PC-3 (cell line): ENCODE measurements around the gene S100B. TPM values are rescaled to one million over a fixed set of nuclear protein-coding genes. Genes with fewer than 3 reads are reported as not detected.

Source experiments
- ATAC-seq: fragments of 200-7000 bp; cut with Tn5 transposase; 2 replicates; pipeline ENCODE4 v1.9.1; 2020; ENCODE audit warnings: mild to moderate bottlenecking, moderate library complexity
- BruUV-seq: library from RNA; stranded (reverse); fragments of 400-500 nt; replicated peaks from 2 replicates; lab custom pipeline; 2021; lab: Mats Ljungman, UMichigan
- CTCF ChIA-PET: fragments of 300-600 bp; sonication (Branson Sonifier 250); formaldehyde crosslinking; loops from one replicate; lab custom pipeline; 2022; ENCODE audit warnings: antibody characterized with exemption; lab: Charles Lee
- POLR2A ChIA-PET: fragments of 300-600 bp; sonication (Branson Sonifier 250); formaldehyde crosslinking; loops from one replicate; lab custom pipeline; 2022; ENCODE audit warnings: antibody characterized with exemption; ENCODE audit not compliant: unreplicated experiment; lab: Charles Lee
- DNase-seq: peaks from one replicate; pipeline ENCODE4 v3.0.0-alpha.2; 2015
- H2AFZ ChIP-seq: fragments of 300-600 bp; sonication (generic); 2 replicates; pipeline ENCODE4 v1.6.0; 2016; ENCODE audit warnings: antibody characterized with exemption, low read length
- H3F3A ChIP-seq: fragments of 300-600 bp; sonication (generic); one replicate; pipeline ENCODE4 v1.6.0; 2017; ENCODE audit warnings: antibody characterized with exemption, low read length, control low read depth, mild to moderate bottlenecking; ENCODE audit not compliant: unreplicated experiment
- H3K27ac ChIP-seq: fragments of 300-600 bp; sonication (generic); 2 replicates; pipeline ENCODE4 v1.5.1; 2016; ENCODE audit warnings: mild to moderate bottlenecking, low read length
- H3K27me3 ChIP-seq: fragments of 300-600 bp; sonication (generic); 2 replicates; pipeline ENCODE4 v1.6.1; 2016; ENCODE audit warnings: low read length, mixed read lengths
- H3K36me3 ChIP-seq: fragments of 300-600 bp; sonication (generic); 2 replicates; pipeline ENCODE4 v1.6.1; 2016; ENCODE audit warnings: low read depth, mixed run types, low read length, mixed read lengths
- H3K4me1 ChIP-seq: fragments of 300-600 bp; sonication (generic); 2 replicates; pipeline ENCODE4 v1.5.1; 2016; ENCODE audit warnings: low read length; ENCODE audit not compliant: insufficient read depth
- H3K4me2 ChIP-seq: fragments of 300-600 bp; sonication (generic); 2 replicates; pipeline ENCODE4 v1.6.0; 2016; ENCODE audit warnings: low read length
- H3K4me3 ChIP-seq: fragments of 300-600 bp; sonication (generic); 2 replicates; pipeline ENCODE4 v1.5.1; 2016; ENCODE audit warnings: mild to moderate bottlenecking, low read length, mixed read lengths
- H3K79me2 ChIP-seq: fragments of 300-600 bp; sonication (generic); 2 replicates; pipeline ENCODE4 v1.6.1; 2017; ENCODE audit warnings: low read length, mixed read lengths
- H3K9ac ChIP-seq: fragments of 300-600 bp; sonication (generic); 2 replicates; pipeline ENCODE4 v1.6.0; 2016; ENCODE audit warnings: mild to moderate bottlenecking, low read length
- H3K9me2 ChIP-seq: fragments of 300-600 bp; sonication (generic); replicated peaks from 2 replicates; pipeline ENCODE4 v1.6.1; 2016; ENCODE audit warnings: mixed run types, low read length, mixed read lengths
- H3K9me3 ChIP-seq: fragments of 300-600 bp; sonication (generic); 2 replicates; pipeline ENCODE4 v1.6.1; 2016; ENCODE audit warnings: low read length, mixed read lengths
- H4K20me1 ChIP-seq: fragments of 300-600 bp; sonication (generic); 2 replicates; pipeline ENCODE4 v1.6.1; 2016; ENCODE audit warnings: low read length, mixed read lengths
- EZH2 ChIP-seq: fragments of 300-600 bp; sonication (generic); IDR thresholded peaks from one replicate; pipeline ENCODE4 v1.6.1; 2017; ENCODE audit warnings: antibody characterized with exemption, mild to moderate bottlenecking, low read length; ENCODE audit not compliant: unreplicated experiment
- EZH2phosphoT487 ChIP-seq: fragments of 300-600 bp; sonication (generic); IDR thresholded peaks from 2 replicates; pipeline ENCODE4 v1.6.1; 2018; ENCODE audit warnings: mild to moderate bottlenecking, antibody characterized with exemption, low read length, borderline replicate concordance
- intact Hi-C: fragments of 100-400 bp; cut with micrococcal nuclease; formaldehyde crosslinking; loops from 2 replicates; pipeline ENCODE4 v1.9.0; 2023
- total RNA-seq: library from RNA; depleted of rRNA; stranded (reverse); fragments of >200 nt; gene quantifications from 2 replicates; pipeline ENCODE4 v1.2.3, GENCODE V29; 2014
- TF ChIP-seq, protein P1 (sequence below): fragments of 300-600 bp; sonication (generic); conservative IDR thresholded peaks from 2 replicates; pipeline ENCODE4 v1.5.1; 2017; ENCODE audit warnings: antibody characterized with exemption, low read depth, mild to moderate bottlenecking, low read length

S100B gene
- total RNA-seq, 1 experiment from 2014 or later, result not detected

GRCh38 chr21:46597031-46597430 is 7.9 kb downstream of the S100B start:
- DNase-seq, result no peak
- no peak for ATAC-seq
- H3K9ac ChIP-seq, result no peak overlapping the region
- POLR2A ChIA-PET, result no interaction called here
- no peaks in the 10 kb centered on the region for H3K36me3 ChIP-seq
- no peaks in the 10 kb centered on the region for H3F3A ChIP-seq
- CTCF ChIA-PET, result no interaction called here
- TF ChIP-seq EZH2, result no peak
- TF ChIP-seq EZH2phosphoT487, result no peak
- TF ChIP-seq, protein P1, sequence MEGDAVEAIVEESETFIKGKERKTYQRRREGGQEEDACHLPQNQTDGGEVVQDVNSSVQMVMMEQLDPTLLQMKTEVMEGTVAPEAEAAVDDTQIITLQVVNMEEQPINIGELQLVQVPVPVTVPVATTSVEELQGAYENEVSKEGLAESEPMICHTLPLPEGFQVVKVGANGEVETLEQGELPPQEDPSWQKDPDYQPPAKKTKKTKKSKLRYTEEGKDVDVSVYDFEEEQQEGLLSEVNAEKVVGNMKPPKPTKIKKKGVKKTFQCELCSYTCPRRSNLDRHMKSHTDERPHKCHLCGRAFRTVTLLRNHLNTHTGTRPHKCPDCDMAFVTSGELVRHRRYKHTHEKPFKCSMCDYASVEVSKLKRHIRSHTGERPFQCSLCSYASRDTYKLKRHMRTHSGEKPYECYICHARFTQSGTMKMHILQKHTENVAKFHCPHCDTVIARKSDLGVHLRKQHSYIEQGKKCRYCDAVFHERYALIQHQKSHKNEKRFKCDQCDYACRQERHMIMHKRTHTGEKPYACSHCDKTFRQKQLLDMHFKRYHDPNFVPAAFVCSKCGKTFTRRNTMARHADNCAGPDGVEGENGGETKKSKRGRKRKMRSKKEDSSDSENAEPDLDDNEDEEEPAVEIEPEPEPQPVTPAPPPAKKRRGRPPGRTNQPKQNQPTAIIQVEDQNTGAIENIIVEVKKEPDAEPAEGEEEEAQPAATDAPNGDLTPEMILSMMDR, result no peak
- intact Hi-C loops, result no loop called here
- no peaks in the 10 kb centered on the region for H3K79me2 ChIP-seq
- H3K9me2 ChIP-seq, result no peaks in the 10 kb centered on the region
- BruUV-seq, result no TSS peak
- H3K4me2 ChIP-seq, result no peak overlapping the region
- H2AFZ ChIP-seq, result no peak overlapping the region
- H3K4me1 ChIP-seq, result no peaks in the 10 kb centered on the region
- H4K20me1 ChIP-seq, result no peaks in the 10 kb centered on the region
- no peak overlapping the region for H3K4me3 ChIP-seq
- H3K27ac ChIP-seq, result no peak overlapping the region
- H3K27me3 ChIP-seq, result no peaks in the 10 kb centered on the region
- H3K9me3 ChIP-seq, result peaks cover 6% of the 10 kb centered on the region; the same call in 1 of the 2 replicates

- no peaks in the 10 kb centered on the region for H3K4me1 ChIP-seq
- H3K36me3 ChIP-seq, result no peaks in the 10 kb centered on the region
- no peak overlapping the region for H3K4me3 ChIP-seq
- peaks cover 6% of the 10 kb centered on the region; the same call in 1 of the 2 replicates for H3K9me3 ChIP-seq
- no peaks in the 10 kb centered on the region for H3K79me2 ChIP-seq
- BruUV-seq, result no TSS peak
- no peaks in the 10 kb centered on the region for H3K9me2 ChIP-seq
- no peak for TF ChIP-seq EZH2phosphoT487
- TF ChIP-seq EZH2, result no peak
- TF ChIP-seq, protein P1, result no peak
- CTCF ChIA-PET, result no interaction called here
- no peaks in the 10 kb centered on the region for H3F3A ChIP-seq
- H3K27me3 ChIP-seq, result no peaks in the 10 kb centered on the region
- POLR2A ChIA-PET, result no interaction called here
- ATAC-seq, result no peak
- no peak overlapping the region for H3K4me2 ChIP-seq
- H3K9ac ChIP-seq, result no peak overlapping the region
- intact Hi-C loops, result no loop called here
- no peak overlapping the region for H3K27ac ChIP-seq
- DNase-seq, result no peak
- no peak overlapping the region for H2AFZ ChIP-seq
- H4K20me1 ChIP-seq, result no peaks in the 10 kb centered on the region
Observed at GRCh38 chr21:46596201-46596600, 8.7 kb downstream of the S100B start.

DNA sequence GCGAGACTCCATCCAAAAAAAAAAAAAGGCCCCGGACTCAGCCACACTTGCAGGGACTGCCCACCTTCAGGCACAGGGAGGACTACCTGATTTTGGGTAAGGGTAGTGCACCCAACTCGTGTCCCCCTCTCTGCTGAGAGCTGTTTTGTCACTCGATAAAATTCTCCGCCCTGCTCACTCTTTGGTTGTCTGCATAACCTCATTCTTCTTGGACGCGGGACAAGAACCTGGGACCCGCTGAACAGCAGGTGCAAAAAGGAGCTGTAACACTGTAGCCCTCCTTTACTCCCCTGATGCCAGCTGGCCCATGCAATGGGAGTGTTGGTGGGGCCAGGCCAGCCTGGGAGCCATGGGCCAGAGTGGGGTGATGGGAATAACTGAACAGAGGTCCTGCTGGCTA is 10.6 kb downstream of the S100B start:
- CTCF ChIA-PET, result no interaction called here
- no peak overlapping the region for H3K27ac ChIP-seq
- POLR2A ChIA-PET, result no interaction called here

More for the DNA sequence above, 10.6 kb downstream of the S100B start:
- Histone ChIP-seq H3K4me3 (no peak overlapping the region), H3K79me2 (no peaks in the 10 kb centered on the region), H3K4me2 (no peak overlapping the region), H3K36me3 (no peaks in the 10 kb centered on the region), H3K27me3 (no peaks in the 10 kb centered on the region), H3K9me2 (no peaks in the 10 kb centered on the region), H4K20me1 (no peaks in the 10 kb centered on the region), H3F3A (no peaks in the 10 kb centered on the region), H3K9me3 (peaks cover 6% of the 10 kb centered on the region; the same call in 1 of the 2 replicates), H3K9ac (no peak overlapping the region), H3K4me1 (no peaks in the 10 kb centered on the region), H2AFZ (no peak overlapping the region)
- no peak for ATAC-seq
- no peak for DNase-seq
- no TSS peak for BruUV-seq
- no peak for TF ChIP-seq EZH2
- intact Hi-C loops, result no loop called here
